OCI-LY7 (cell line): Measurements from ENCODE around the gene NUTF2.

ENCODE experiments used
- EZH2phosphoT487 ChIP-seq: fragments of 200-600 bp; sonication (generic); IDR thresholded peaks from 2 replicates; pipeline ENCODE4 v1.6.1; 2018; ENCODE audit warnings: low read depth, borderline replicate concordance, mild to moderate bottlenecking, mixed run types, antibody characterized with exemption, low read length, moderate library complexity, mixed read lengths
- TF ChIP-seq, protein P1 (sequence below): fragments of 200-600 bp; sonication (generic); conservative IDR thresholded peaks from 2 replicates; pipeline ENCODE4 v1.5.1; 2014; ENCODE audit warnings: mild to moderate bottlenecking, antibody characterized with exemption, low read length, moderate library complexity, mixed read lengths

- TF ChIP-seq, protein P1, sequence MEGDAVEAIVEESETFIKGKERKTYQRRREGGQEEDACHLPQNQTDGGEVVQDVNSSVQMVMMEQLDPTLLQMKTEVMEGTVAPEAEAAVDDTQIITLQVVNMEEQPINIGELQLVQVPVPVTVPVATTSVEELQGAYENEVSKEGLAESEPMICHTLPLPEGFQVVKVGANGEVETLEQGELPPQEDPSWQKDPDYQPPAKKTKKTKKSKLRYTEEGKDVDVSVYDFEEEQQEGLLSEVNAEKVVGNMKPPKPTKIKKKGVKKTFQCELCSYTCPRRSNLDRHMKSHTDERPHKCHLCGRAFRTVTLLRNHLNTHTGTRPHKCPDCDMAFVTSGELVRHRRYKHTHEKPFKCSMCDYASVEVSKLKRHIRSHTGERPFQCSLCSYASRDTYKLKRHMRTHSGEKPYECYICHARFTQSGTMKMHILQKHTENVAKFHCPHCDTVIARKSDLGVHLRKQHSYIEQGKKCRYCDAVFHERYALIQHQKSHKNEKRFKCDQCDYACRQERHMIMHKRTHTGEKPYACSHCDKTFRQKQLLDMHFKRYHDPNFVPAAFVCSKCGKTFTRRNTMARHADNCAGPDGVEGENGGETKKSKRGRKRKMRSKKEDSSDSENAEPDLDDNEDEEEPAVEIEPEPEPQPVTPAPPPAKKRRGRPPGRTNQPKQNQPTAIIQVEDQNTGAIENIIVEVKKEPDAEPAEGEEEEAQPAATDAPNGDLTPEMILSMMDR: no peak
- TF ChIP-seq EZH2phosphoT487: no peak
Observed at GRCh38 chr16:67846320-67847063, at the start of gene NUTF2.
